ENCODE measurements around the gene GLIPR1.
A peak's percentile ranks its signal among the peaks of the same experiment; 100 is the strongest.

Gene GLIPR1

DNA sequence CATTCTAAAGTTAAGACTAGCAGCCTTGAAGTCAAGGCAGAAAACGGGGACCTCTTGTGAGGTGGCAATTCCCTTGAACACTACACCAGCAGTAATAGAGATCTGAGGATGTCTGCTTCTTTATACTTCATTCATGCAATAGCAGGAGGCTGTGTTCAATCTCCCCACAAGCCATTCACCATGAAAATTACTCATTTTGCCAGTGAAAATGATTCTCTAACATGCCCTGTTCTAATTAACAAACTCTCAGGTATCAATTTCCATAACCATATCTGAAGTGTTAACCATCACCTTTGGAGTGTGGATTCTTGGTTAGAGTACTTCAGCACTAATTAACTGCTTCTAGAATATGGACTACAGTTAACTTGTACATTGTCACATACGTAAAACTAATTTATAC is 3.4 kb upstream of the GLIPR1 start:
- no peak for TF ChIP-seq CTCF (IDR thresholded peaks at IDR 0.05; ENCODE audit: borderline replicate concordance, control extremely low read depth, extremely low read depth, insufficient read depth, missing control alignments)
- in situ Hi-C loops (cut with MboI; ENCODE audit: low sequenced_read_pairs, unreplicated experiment), result no loop called here
- no peak for DNase-seq (ENCODE audit: low spot score)

GRCh38 chr12:75478116-75478794 is 2.3 kb upstream of the GLIPR1 start:
- no peak for TF ChIP-seq CTCF (IDR thresholded peaks at IDR 0.05; ENCODE audit: borderline replicate concordance, control extremely low read depth, extremely low read depth, insufficient read depth, missing control alignments)
- in situ Hi-C loops (cut with MboI; ENCODE audit: low sequenced_read_pairs, unreplicated experiment), result no loop called here
- DNase-seq (ENCODE audit: low spot score), result peak; percentile 28

GRCh38 chr12:75479963-75480461 is 543 bp upstream of the GLIPR1 start:
- no peak for TF ChIP-seq CTCF (IDR thresholded peaks at IDR 0.05; ENCODE audit: borderline replicate concordance, control extremely low read depth, extremely low read depth, insufficient read depth, missing control alignments)
- in situ Hi-C loops (cut with MboI; ENCODE audit: low sequenced_read_pairs, unreplicated experiment), result loop anchor here (10.0 kb wide), 1 partner anchor 145 kb away; the partner anchor contains the start of genes CAPS2 and GLIPR1L1
- DNase-seq (ENCODE audit: low spot score), result no peak

DNA sequence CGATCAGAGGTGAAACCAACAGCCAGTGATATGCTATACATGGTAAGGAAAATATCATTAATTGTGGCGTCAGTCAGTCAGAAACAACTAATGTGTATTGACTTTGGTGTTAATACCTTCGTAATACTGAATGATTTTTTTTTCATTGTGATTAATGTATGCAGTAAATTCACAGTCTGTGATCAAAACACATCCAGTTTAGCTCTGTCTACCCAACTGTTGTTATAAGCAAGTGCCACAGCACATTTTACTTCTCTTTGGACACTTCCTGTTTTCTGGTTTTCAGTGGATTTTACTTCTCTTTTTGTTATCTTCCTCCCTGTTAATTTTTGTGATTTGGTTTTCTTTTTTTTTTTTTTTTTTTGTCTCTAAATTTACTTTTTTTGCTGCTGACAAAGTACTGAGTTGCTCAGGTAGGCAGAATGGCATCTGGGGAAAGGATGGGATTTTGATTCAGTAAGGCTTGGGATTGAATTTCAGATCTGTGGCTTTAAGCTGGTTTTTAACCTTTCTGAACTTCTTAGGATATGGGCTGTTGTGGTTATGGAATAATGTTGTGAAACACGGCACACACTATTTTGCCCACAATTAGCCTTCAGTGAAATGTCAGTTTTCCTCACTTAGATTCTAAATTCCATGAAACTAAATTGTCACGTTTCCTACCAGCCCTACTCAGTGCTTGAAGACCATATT is 604 bp downstream of the GLIPR1 start:
- no peak for DNase-seq (ENCODE audit: low spot score)
- TF ChIP-seq CTCF (IDR thresholded peaks at IDR 0.05; ENCODE audit: borderline replicate concordance, control extremely low read depth, extremely low read depth, insufficient read depth, missing control alignments), result no peak
- in situ Hi-C loops (cut with MboI; ENCODE audit: low sequenced_read_pairs, unreplicated experiment), result loop anchor here (10.0 kb wide), 1 partner anchor 146 kb away; the partner anchor contains the start of genes CAPS2 and GLIPR1L1

DNA sequence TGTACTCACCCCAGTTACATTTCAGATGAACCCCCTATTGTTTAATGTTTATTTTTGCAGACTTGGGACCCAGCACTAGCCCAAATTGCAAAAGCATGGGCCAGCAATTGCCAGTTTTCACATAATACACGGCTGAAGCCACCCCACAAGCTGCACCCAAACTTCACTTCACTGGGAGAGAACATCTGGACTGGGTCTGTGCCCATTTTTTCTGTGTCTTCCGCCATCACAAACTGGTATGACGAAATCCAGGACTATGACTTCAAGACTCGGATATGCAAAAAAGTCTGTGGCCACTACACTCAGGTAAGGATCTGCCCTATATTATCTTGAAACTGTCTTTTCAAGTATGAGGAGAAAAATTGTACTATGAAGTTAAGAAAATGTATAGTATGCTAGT is 1.2 kb downstream of the GLIPR1 start:
- no peak for TF ChIP-seq CTCF (IDR thresholded peaks at IDR 0.05; ENCODE audit: borderline replicate concordance, control extremely low read depth, extremely low read depth, insufficient read depth, missing control alignments)
- DNase-seq (ENCODE audit: low spot score), result no peak
- in situ Hi-C loops (cut with MboI; ENCODE audit: low sequenced_read_pairs, unreplicated experiment), result loop anchor here (10.0 kb wide), 1 partner anchor 147 kb away; the partner anchor contains the start of genes CAPS2 and GLIPR1L1

DNA sequence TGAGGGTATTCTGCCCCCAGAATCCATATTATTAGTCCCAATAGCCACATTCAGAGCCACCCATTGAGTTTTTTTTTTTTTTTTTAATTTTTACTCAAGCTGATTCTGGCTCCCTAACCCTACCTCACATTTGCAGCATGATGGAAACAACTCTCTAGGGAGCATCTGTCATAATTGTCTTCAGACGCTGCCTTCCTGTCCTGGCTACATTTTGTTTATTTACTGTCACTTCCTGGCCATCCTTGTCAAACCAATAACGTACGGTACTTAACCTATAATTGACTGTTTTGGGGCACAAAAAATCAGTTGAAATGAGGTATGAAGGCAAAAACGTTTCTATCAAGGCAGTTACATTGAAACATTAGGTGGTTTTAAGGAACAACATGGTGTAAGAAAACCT is 2.1 kb downstream of the GLIPR1 start:
- TF ChIP-seq CTCF (IDR thresholded peaks at IDR 0.05; ENCODE audit: borderline replicate concordance, control extremely low read depth, extremely low read depth, insufficient read depth, missing control alignments), result no peak
- no peak for DNase-seq (ENCODE audit: low spot score)
- in situ Hi-C loops (cut with MboI; ENCODE audit: low sequenced_read_pairs, unreplicated experiment), result loop anchor here (10.0 kb wide), 1 partner anchor 148 kb away; the partner anchor contains the start of genes CAPS2 and GLIPR1L1

All from GM13976 (cell line).